Endothelial cell of umbilical vein (primary cell): ENCODE measurements around the gene PGBD5. TPM values are rescaled to one million over a fixed set of nuclear protein-coding genes. Genes with fewer than 3 reads are reported as not detected.

Source experiments
- BruUV-seq: library from RNA; stranded (reverse); fragments of 400-500 nt; replicated peaks from 2 replicates; lab custom pipeline; 2021; lab: Mats Ljungman, UMichigan
- CTCF ChIA-PET: fragments of 300-600, 350-600 bp; sonication (Branson Sonifier 250); formaldehyde crosslinking; loops from one replicate; lab custom pipeline; 2021; ENCODE audit warnings: antibody characterized with exemption, inconsistent platforms; lab: Charles Lee
- POLR2A ChIA-PET: fragments of 300-600, 350-600 bp; sonication (Branson Sonifier 250); formaldehyde crosslinking; loops from one replicate; lab custom pipeline; 2021; ENCODE audit warnings: antibody characterized with exemption, inconsistent platforms; lab: Charles Lee
- DNase-seq: peaks from one replicate; pipeline ENCODE4 v3.0.0-alpha.2; 2011; ENCODE audit warnings: low read depth, low spot score
- FAIRE-seq: peaks from 2 replicates; lab custom pipeline; 2011; peaks lifted over from hg19 to GRCh38; lab: Jason Lieb, UNC
- H2AFZ ChIP-seq: 2 replicates; pipeline ENCODE4 v1.6.0; 2012; ENCODE audit warnings: low read depth, low read length, control low read depth, inconsistent platforms
- H3K27ac ChIP-seq: 2 replicates; pipeline ENCODE4 v1.5.1; 2011; ENCODE audit warnings: low read depth, mild to moderate bottlenecking, control low read depth, low read length, moderate library complexity; ENCODE audit not compliant: insufficient read depth
- H3K27me3 ChIP-seq, 2 experiments: 2 replicates each; pipeline versions ENCODE4 v1.6.0 to v1.6.1; 2011; ENCODE audit warnings: low read length in 2 of 2, mixed read lengths in 1 of 2; ENCODE audit not compliant: control insufficient read depth in 2 of 2, insufficient read depth in 2 of 2
- H3K36me3 ChIP-seq, 2 experiments: 2 replicates in 1 of 2; 3 replicates in 1 of 2; pipeline ENCODE4 v1.5.1; 2011; ENCODE audit warnings: low read length in 2 of 2, mild to moderate bottlenecking in 1 of 2, moderate library complexity in 1 of 2; ENCODE audit not compliant: control insufficient read depth in 2 of 2, insufficient read depth in 2 of 2; ENCODE audit errors: extremely low read depth in 1 of 2
- H3K4me1 ChIP-seq: 3 replicates; pipeline ENCODE4 v1.5.1; 2011; ENCODE audit warnings: mild to moderate bottlenecking, low read length; ENCODE audit not compliant: control insufficient read depth, insufficient read depth; ENCODE audit errors: extremely low read depth
- H3K4me2 ChIP-seq: 2 replicates; pipeline ENCODE4 v1.6.1; 2011; ENCODE audit warnings: low read length, control low read depth, mixed read lengths; ENCODE audit not compliant: insufficient read depth
- H3K4me3 ChIP-seq, 3 experiments: fragments of 200-600 bp in 1 of 3; sonication (generic), shearing (Covaris generic) in 1 of 3; replicated peaks in 1 of 3; 2 replicates each; pipeline ENCODE4 v1.5.1; 2011 to 2016; ENCODE audit warnings: control low read depth in 3 of 3, low read length in 3 of 3, mild to moderate bottlenecking in 2 of 3, inconsistent platforms in 1 of 3, low read depth in 1 of 3, moderate library complexity in 1 of 3; ENCODE audit not compliant: insufficient read depth in 1 of 3
- H3K79me2 ChIP-seq: 2 replicates; pipeline ENCODE4 v1.6.0; 2012; ENCODE audit warnings: low read length, inconsistent platforms; ENCODE audit not compliant: control insufficient read depth, insufficient read depth
- H3K9ac ChIP-seq: replicated peaks from 2 replicates; pipeline ENCODE3; 2011; ENCODE audit warnings: low read length, control low read depth; ENCODE audit not compliant: insufficient read depth; ENCODE audit errors: extremely low read depth
- H3K9me1 ChIP-seq: replicated peaks from 3 replicates; pipeline ENCODE4 v1.6.0; 2011; ENCODE audit warnings: mild to moderate bottlenecking, low read length; ENCODE audit not compliant: control insufficient read depth, insufficient read depth; ENCODE audit errors: extremely low read depth
- H3K9me3 ChIP-seq: replicated peaks from 2 replicates; pipeline ENCODE4 v1.5.1; 2012; ENCODE audit warnings: low read length, inconsistent platforms; ENCODE audit not compliant: control insufficient read depth, insufficient read depth
- H4K20me1 ChIP-seq: replicated peaks from 2 replicates; pipeline ENCODE3; 2011; ENCODE audit warnings: mild to moderate bottlenecking, low read length; ENCODE audit not compliant: control insufficient read depth, insufficient read depth; ENCODE audit errors: extremely low read depth
- EZH2 ChIP-seq: IDR thresholded peaks from 2 replicates; pipeline ENCODE4 v1.6.1; 2012; ENCODE audit warnings: borderline replicate concordance, low read depth, mild to moderate bottlenecking, moderate library complexity, low read length, inconsistent platforms; ENCODE audit not compliant: severe bottlenecking
- GATA2 ChIP-seq: IDR thresholded peaks from 2 replicates; pipeline ENCODE4 v1.7.0; 2011; ENCODE audit warnings: low read depth, mild to moderate bottlenecking, moderate library complexity, mixed read lengths, low read length; ENCODE audit not compliant: insufficient read length, insufficient read depth
- JUN ChIP-seq: IDR thresholded peaks from 2 replicates; pipeline ENCODE4 v1.6.1; 2011; ENCODE audit warnings: borderline replicate concordance, low read depth; ENCODE audit not compliant: insufficient read length, insufficient read depth
- MYC ChIP-seq: IDR thresholded peaks from one replicate; pipeline ENCODE4 v1.6.1; 2011; ENCODE audit warnings: mild to moderate bottlenecking, low read depth, low read length
- POLR2A ChIP-seq: IDR thresholded peaks from 2 replicates; pipeline ENCODE4 v1.6.1; 2012; ENCODE audit warnings: low read depth, mild to moderate bottlenecking, control low read depth, low read length
- POLR2AphosphoS5 ChIP-seq: IDR thresholded peaks from 2 replicates; pipeline ENCODE4 v1.6.1; 2012; ENCODE audit warnings: low read depth, mild to moderate bottlenecking, control low read depth, low read length, moderate library complexity; ENCODE audit not compliant: insufficient read depth
- dilution Hi-C: fragments of 300-500 bp; cut with MboI; formaldehyde crosslinking; loops from one replicate; pipeline ENCODE4 v1.15.0; 2019; ENCODE audit warnings: low sequenced_read_pairs; ENCODE audit not compliant: extremely low pct_ligation_motif_present
- intact Hi-C: fragments of 100-400 bp; cut with micrococcal nuclease; formaldehyde crosslinking; loops from one replicate; pipeline ENCODE4 v1.10.0; 2022
- polyA plus RNA-seq, 4 experiments: library from polyadenylated mRNA; depleted of rRNA in 3 of 4; stranded (reverse) in 3 of 4; unstranded in 1 of 4; fragments of >200 nt; gene quantifications; 2 replicates each; pipeline versions ENCODE4 v1.2.1 to v1.2.3, GENCODE V29; 2011 to 2012; ENCODE audit warnings: missing spikeins in 1 of 4
- total RNA-seq: library from RNA; stranded (reverse); gene quantifications from 2 replicates; pipeline ENCODE4 v1.2.3, GENCODE V29; 2021
- TF ChIP-seq, protein P1 (sequence below), 2 donors: IDR thresholded peaks; 1 replicate in 1 of 2; 2 replicates in 1 of 2; pipeline ENCODE4 v1.5.1; 2011; ENCODE audit warnings: low read length in 2 of 2, mild to moderate bottlenecking in 2 of 2, moderate library complexity in 2 of 2, control low read depth in 1 of 2, inconsistent platforms in 1 of 2, low read depth in 1 of 2; ENCODE audit not compliant: insufficient read depth in 1 of 2; ENCODE audit errors: extremely low read depth in 1 of 2
- TF ChIP-seq, protein P2 (sequence below): IDR thresholded peaks from 2 replicates; pipeline ENCODE4 v1.6.1; 2011; ENCODE audit not compliant: insufficient read depth, insufficient read length

PGBD5 gene
- total and polyA plus RNA-seq, 2 donors (not counting 3 experiments of a cell fraction or from before 2014, with no cell fraction given) = 0.03 TPM; not detected in 1

DNA sequence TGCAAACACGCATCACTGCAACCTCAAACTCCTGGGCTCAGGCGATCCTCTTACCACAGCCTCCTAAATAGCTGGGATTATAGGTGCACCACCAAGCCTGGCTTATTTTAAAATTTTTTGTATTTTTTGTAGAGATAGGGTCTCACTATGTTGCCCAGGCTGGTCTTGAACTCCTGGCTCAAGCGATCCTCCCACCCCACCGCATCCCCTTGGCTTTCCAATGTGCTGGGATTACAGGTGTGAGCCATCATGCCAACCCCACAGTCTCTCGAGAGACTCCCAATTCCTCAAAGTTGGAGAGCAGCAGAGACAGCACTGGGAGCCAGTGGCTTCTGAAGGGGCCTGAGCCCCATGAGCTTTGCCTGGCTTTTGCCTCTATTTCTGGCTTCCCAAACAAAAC is 42.7 kb downstream of the PGBD5 start:
- ChIA-PET POLR2A (no interaction called here), CTCF (no interaction called here)
- no peaks in the 10 kb centered on the region for H3K9me3 ChIP-seq
- DNase-seq (no peak), FAIRE-seq (no peak)
- no peaks in the 10 kb centered on the region for H3K9me1 ChIP-seq
- dilution Hi-C loops (no loop called here), intact Hi-C loops (no loop called here)
- H3K4me1 ChIP-seq = no peaks in the 10 kb centered on the region
- no peak overlapping the region for H3K27ac ChIP-seq
- H3K27me3 ChIP-seq = no peaks in the 10 kb centered on the region
- no peak overlapping the region for H3K4me3 ChIP-seq
- no peaks in the 10 kb centered on the region for H4K20me1 ChIP-seq
- TF ChIP-seq JUN (no peak), MYC (no peak), POLR2AphosphoS5 (no peak), EZH2 (no peak), GATA2 (no peak), POLR2A (no peak)
- TF ChIP-seq, protein P1, sequence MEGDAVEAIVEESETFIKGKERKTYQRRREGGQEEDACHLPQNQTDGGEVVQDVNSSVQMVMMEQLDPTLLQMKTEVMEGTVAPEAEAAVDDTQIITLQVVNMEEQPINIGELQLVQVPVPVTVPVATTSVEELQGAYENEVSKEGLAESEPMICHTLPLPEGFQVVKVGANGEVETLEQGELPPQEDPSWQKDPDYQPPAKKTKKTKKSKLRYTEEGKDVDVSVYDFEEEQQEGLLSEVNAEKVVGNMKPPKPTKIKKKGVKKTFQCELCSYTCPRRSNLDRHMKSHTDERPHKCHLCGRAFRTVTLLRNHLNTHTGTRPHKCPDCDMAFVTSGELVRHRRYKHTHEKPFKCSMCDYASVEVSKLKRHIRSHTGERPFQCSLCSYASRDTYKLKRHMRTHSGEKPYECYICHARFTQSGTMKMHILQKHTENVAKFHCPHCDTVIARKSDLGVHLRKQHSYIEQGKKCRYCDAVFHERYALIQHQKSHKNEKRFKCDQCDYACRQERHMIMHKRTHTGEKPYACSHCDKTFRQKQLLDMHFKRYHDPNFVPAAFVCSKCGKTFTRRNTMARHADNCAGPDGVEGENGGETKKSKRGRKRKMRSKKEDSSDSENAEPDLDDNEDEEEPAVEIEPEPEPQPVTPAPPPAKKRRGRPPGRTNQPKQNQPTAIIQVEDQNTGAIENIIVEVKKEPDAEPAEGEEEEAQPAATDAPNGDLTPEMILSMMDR (IDR thresholded peaks at IDR 0.05; ENCODE audit: extremely low read depth in 1 of 2, insufficient read depth in 1 of 2, low read depth in 1 of 2, low read length in 2 of 2) = no peak
- TF ChIP-seq, protein P2, sequence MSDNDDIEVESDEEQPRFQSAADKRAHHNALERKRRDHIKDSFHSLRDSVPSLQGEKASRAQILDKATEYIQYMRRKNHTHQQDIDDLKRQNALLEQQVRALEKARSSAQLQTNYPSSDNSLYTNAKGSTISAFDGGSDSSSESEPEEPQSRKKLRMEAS = no peak
- H3K4me2 ChIP-seq = no peak overlapping the region
- no peak overlapping the region for H2AFZ ChIP-seq
- H3K9ac ChIP-seq = no peak overlapping the region
- H3K36me3 ChIP-seq = no peaks in the 10 kb centered on the region
- H3K79me2 ChIP-seq = no peaks in the 10 kb centered on the region
- no TSS peak for BruUV-seq
